AG09319 (cell line): ENCODE data around the gene AMFR.

ENCODE experiments used
- DNase-seq: peaks from one replicate; pipeline ENCODE4 v3.0.0-alpha.2; 2010; ENCODE audit warnings: low read depth; ENCODE audit errors: extremely low read depth
- TF ChIP-seq, protein P1 (sequence below): IDR thresholded peaks from 2 replicates; pipeline ENCODE4 v1.5.1; 2011; ENCODE audit warnings: low read depth, mild to moderate bottlenecking, inconsistent platforms, low read length, moderate library complexity

AMFR gene

DNA sequence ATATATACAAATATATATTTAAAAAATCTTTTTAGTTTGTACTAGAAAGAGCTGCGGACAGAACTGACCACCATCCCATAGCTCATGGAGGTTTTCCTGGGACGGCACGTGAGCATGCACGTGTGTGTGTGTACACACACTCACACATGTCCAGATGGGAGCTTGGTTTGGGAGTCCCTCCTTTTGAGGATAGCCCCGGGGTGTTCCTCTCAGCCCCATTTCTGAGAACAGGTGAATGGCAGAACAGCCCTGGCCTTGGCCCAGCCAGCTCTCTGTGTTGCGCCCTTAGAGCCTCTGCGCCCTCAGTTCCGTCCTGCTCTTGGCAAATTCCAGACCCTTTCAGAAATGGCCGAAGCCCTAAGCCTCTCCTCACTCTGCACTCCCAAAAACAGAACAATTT is 70.1 kb downstream of the AMFR start:
- TF ChIP-seq, protein P1, sequence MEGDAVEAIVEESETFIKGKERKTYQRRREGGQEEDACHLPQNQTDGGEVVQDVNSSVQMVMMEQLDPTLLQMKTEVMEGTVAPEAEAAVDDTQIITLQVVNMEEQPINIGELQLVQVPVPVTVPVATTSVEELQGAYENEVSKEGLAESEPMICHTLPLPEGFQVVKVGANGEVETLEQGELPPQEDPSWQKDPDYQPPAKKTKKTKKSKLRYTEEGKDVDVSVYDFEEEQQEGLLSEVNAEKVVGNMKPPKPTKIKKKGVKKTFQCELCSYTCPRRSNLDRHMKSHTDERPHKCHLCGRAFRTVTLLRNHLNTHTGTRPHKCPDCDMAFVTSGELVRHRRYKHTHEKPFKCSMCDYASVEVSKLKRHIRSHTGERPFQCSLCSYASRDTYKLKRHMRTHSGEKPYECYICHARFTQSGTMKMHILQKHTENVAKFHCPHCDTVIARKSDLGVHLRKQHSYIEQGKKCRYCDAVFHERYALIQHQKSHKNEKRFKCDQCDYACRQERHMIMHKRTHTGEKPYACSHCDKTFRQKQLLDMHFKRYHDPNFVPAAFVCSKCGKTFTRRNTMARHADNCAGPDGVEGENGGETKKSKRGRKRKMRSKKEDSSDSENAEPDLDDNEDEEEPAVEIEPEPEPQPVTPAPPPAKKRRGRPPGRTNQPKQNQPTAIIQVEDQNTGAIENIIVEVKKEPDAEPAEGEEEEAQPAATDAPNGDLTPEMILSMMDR: no peak
- DNase-seq: no peak

GRCh38 chr16:56354746-56355145 is 70.6 kb downstream of the AMFR start:
- TF ChIP-seq, protein P1: no peak
- no peak for DNase-seq

GRCh38 chr16:56354016-56354415 is 71.3 kb downstream of the AMFR start:
- TF ChIP-seq, protein P1: no peak
- DNase-seq: no peak

- TF ChIP-seq, protein P1: no peak
- no peak for DNase-seq
Observed at GRCh38 chr16:56353054-56353921, 72.1 kb downstream of the AMFR start.

DNA sequence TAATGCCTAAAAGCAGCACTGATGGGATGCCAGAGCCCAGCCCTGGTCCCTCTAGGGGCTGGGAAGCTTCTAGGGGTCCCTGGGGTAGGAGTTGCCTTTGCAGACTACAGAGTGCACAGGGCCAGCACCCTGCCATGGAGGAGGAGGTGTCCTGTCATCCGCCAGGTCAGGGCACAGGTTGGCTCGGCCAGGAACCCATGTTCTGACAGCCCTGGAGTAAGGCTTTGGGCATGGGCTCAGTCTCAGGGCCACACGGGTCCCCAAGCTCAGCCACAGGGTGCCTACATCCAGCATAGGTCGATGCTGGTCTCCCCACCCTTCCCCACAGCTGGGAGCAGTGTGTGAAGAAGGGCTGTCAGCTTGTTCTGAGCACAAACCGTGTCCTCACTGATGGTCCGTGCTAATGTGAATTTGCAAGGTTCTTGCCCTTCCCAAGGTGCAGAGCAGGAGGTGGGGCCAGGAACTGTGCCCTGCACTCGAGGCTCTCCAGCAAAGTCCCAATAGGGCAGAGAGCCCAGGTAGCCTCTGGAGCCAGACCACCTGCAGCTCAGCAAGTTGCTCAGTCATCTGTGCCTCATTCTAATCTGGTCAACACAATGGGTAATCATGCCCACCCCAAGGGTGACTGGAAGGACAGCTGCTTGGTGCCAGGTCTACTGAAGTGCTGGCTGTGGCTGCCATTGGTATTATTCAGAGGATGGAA is 72.8 kb downstream of the AMFR start:
- no peak for DNase-seq
- TF ChIP-seq, protein P1: no peak

- TF ChIP-seq, protein P1: no peak
- no peak for DNase-seq
Observed at GRCh38 chr16:56351481-56351880, 73.9 kb downstream of the AMFR start.
